Tibial nerve (tissue), 3 donors: ENCODE measurements around the gene AP3B1.

Source experiments
- CTCF ChIP-seq, 5 experiments: fragments of 200-600 bp in 3 of 5; fragments of 450-650 bp in 2 of 5; sonication (generic) in 3 of 5; IDR thresholded peaks; one replicate each; pipeline ENCODE4 v1.5.1; 2016 to 2019; ENCODE audit warnings: antibody characterized with exemption in 5 of 5, mild to moderate bottlenecking in 3 of 5, moderate library complexity in 2 of 5
- POLR2A ChIP-seq, 2 donors: fragments of 450-650 bp; IDR thresholded peaks; one replicate each; pipeline ENCODE4 v1.6.1; 2017; ENCODE audit warnings: antibody characterized with exemption in 2 of 2, mild to moderate bottlenecking in 2 of 2, moderate library complexity in 2 of 2

DNA sequence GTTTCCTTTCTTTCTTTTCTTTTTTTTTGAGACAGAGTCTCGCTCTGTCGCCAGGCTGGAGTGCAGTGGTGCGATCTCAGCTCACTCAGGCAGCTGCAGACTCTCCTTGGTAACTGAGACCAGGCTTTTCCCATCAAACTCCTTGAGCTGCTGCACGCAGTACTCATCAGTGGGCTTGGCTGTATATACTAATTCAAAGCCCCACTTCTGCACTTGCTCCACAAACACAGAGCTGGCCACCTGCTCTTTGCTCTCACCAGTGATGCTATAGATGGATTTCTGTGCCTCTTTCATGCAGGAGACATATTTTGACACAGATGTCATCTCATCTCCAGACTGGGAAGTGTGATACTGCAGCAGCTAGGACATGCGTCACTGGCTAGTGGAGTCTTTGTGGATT, 252.7 kb downstream of the AP3B1 start:
- TF ChIP-seq CTCF (IDR thresholded peaks at IDR 0.05), result no peak
- no peak for TF ChIP-seq POLR2A (IDR thresholded peaks at IDR 0.05)
